Trophoblast cell (in vitro differentiated cells and primary cell): ENCODE measurements around the gene CYTH4.

ENCODE experiments used
- DNase-seq, 2 donors: peaks; one replicate each; pipeline ENCODE4 v3.0.0-alpha.2; 2016
- H2AFZ ChIP-seq: 2 replicates; pipeline ENCODE4 v1.6.1; 2013; ENCODE audit warnings: low read length, moderate library complexity, mild to moderate bottlenecking; ENCODE audit not compliant: insufficient read depth, poor library complexity
- H2AK5ac ChIP-seq: 2 replicates; pipeline ENCODE4 v1.6.1; 2013; ENCODE audit warnings: mild to moderate bottlenecking, low read length
- H2BK120ac ChIP-seq: 2 replicates; pipeline ENCODE4 v1.6.1; 2013; ENCODE audit warnings: low read length, mild to moderate bottlenecking, moderate library complexity; ENCODE audit not compliant: insufficient read depth, poor library complexity
- H2BK12ac ChIP-seq: 2 replicates; pipeline ENCODE4 v1.6.1; 2013; ENCODE audit warnings: mild to moderate bottlenecking, low read length, moderate library complexity
- H2BK5ac ChIP-seq: 2 replicates; pipeline ENCODE4 v1.6.1; 2013; ENCODE audit warnings: low read length, low read depth, moderate library complexity, mild to moderate bottlenecking; ENCODE audit not compliant: poor library complexity
- H3K14ac ChIP-seq: 2 replicates; pipeline ENCODE4 v1.6.1; 2013; ENCODE audit warnings: mild to moderate bottlenecking, low read length
- H3K18ac ChIP-seq: 2 replicates; pipeline ENCODE4 v1.6.1; 2013; ENCODE audit warnings: mild to moderate bottlenecking, low read length
- H3K23ac ChIP-seq: 2 replicates; pipeline ENCODE4 v1.6.1; 2013; ENCODE audit warnings: low read length
- H3K27ac ChIP-seq: 2 replicates; pipeline ENCODE4 v1.5.1; 2013; ENCODE audit warnings: low read depth, mild to moderate bottlenecking, inconsistent platforms, low read length, moderate library complexity
- H3K27me3 ChIP-seq: 2 replicates; pipeline ENCODE4 v1.6.1; 2013; ENCODE audit warnings: inconsistent platforms, mild to moderate bottlenecking, low read length, moderate library complexity; ENCODE audit not compliant: insufficient read depth
- H3K36me3 ChIP-seq, 2 experiments: 1 replicate in 1 of 2; 2 replicates in 1 of 2; pipeline ENCODE4 v1.6.1; 2013; ENCODE audit warnings: low read length in 2 of 2, mild to moderate bottlenecking in 2 of 2, moderate library complexity in 1 of 2; ENCODE audit not compliant: insufficient read depth in 2 of 2, control insufficient read depth in 1 of 2
- H3K4ac ChIP-seq: 2 replicates; pipeline ENCODE4 v1.6.1; 2013; ENCODE audit warnings: low read depth, mild to moderate bottlenecking, low read length, moderate library complexity
- H3K4me1 ChIP-seq, 2 experiments: 1 replicate in 1 of 2; 2 replicates in 1 of 2; pipeline ENCODE4 v1.6.1; 2013; ENCODE audit warnings: low read length in 2 of 2, mild to moderate bottlenecking in 2 of 2, moderate library complexity in 1 of 2; ENCODE audit not compliant: insufficient read depth in 2 of 2, control insufficient read depth in 1 of 2
- H3K4me2 ChIP-seq: 2 replicates; pipeline ENCODE4 v1.6.1; 2013; ENCODE audit warnings: inconsistent platforms, mild to moderate bottlenecking, low read length, moderate library complexity
- H3K4me3 ChIP-seq: 2 replicates; pipeline ENCODE4 v1.5.1; 2013; ENCODE audit warnings: mild to moderate bottlenecking, low read depth, low read length, inconsistent platforms
- H3K79me1 ChIP-seq: one replicate; pipeline ENCODE4 v1.6.1; 2013; ENCODE audit warnings: low read length
- H3K79me2 ChIP-seq: 2 replicates; pipeline ENCODE4 v1.6.1; 2013; ENCODE audit warnings: low read length, mild to moderate bottlenecking; ENCODE audit not compliant: control insufficient read depth, insufficient read depth, poor library complexity
- H3K9ac ChIP-seq: 2 replicates; pipeline ENCODE4 v1.6.1; 2013; ENCODE audit warnings: mild to moderate bottlenecking, low read length
- H3K9me3 ChIP-seq: 2 replicates; pipeline ENCODE4 v1.6.1; 2013; ENCODE audit warnings: low read depth, mild to moderate bottlenecking, control low read depth, inconsistent platforms, low read length; ENCODE audit not compliant: insufficient read depth
- H4K12ac ChIP-seq: 2 replicates; pipeline ENCODE4 v1.6.1; 2013; ENCODE audit warnings: low read depth, mild to moderate bottlenecking, low read length, moderate library complexity
- H4K8ac ChIP-seq: 2 replicates; pipeline ENCODE4 v1.6.1; 2013; ENCODE audit warnings: low read depth, mild to moderate bottlenecking, low read length, moderate library complexity
- H4K91ac ChIP-seq: one replicate; pipeline ENCODE4 v1.6.1; 2013; ENCODE audit warnings: low read depth, mild to moderate bottlenecking, low read length, moderate library complexity
- WGBS: extraction: QIAGEN DNeasy Blood & Tissue Kit; methylation state at CpG from one replicate; pipeline ENCODE4 v1.1.7; 2013; ENCODE audit warnings: missing lambda C conversion rate; ENCODE audit not compliant: insufficient read length, insufficient coverage; ENCODE audit errors: extremely low coverage; 5-methylcytosine and 5-hydroxymethylcytosine counted together

CYTH4 gene

GRCh38 chr22:37262346-37262745 is 20.0 kb upstream of the CYTH4 start:
- no peaks in the 10 kb centered on the region for H3K36me3 ChIP-seq
- no peak overlapping the region for H3K4ac ChIP-seq
- no peak overlapping the region for H3K14ac ChIP-seq
- H2BK12ac ChIP-seq = no peak overlapping the region
- no peak for DNase-seq
- H3K23ac ChIP-seq = no peak overlapping the region
- H2BK120ac ChIP-seq = no peak overlapping the region
- no peak overlapping the region for H3K4me3 ChIP-seq
- H3K18ac ChIP-seq = no peak overlapping the region
- no peak overlapping the region for H2BK5ac ChIP-seq
- no peaks in the 10 kb centered on the region for H3K4me1 ChIP-seq
- no peak overlapping the region for H2AK5ac ChIP-seq
- no peak overlapping the region for H3K27ac ChIP-seq
- H3K79me1 ChIP-seq = no peaks in the 10 kb centered on the region
- H3K79me2 ChIP-seq = no peaks in the 10 kb centered on the region
- no peak overlapping the region for H2AFZ ChIP-seq
- no peak overlapping the region for H4K12ac ChIP-seq
- H3K27me3 ChIP-seq = no peaks in the 10 kb centered on the region
- H3K9ac ChIP-seq = no peak overlapping the region
- no peak overlapping the region for H4K91ac ChIP-seq
- no peak overlapping the region for H4K8ac ChIP-seq
- H3K9me3 ChIP-seq = peaks cover 12% of the 10 kb centered on the region
- no peak overlapping the region for H3K4me2 ChIP-seq
- no CpG with 5 or more reads among the region's 5 CpGs for WGBS

- Histone ChIP-seq H3K27ac (no peak overlapping the region), H2BK120ac (no peak overlapping the region), H2BK12ac (no peak overlapping the region), H3K4ac (no peak overlapping the region), H3K4me2 (no peak overlapping the region), H4K12ac (no peak overlapping the region), H3K4me1 (no peaks in the 10 kb centered on the region), H2AK5ac (no peak overlapping the region), H3K18ac (no peak overlapping the region), H4K91ac (no peak overlapping the region), H2AFZ (no peak overlapping the region), H3K14ac (no peak overlapping the region), H3K36me3 (no peaks in the 10 kb centered on the region), H4K8ac (no peak overlapping the region), H3K27me3 (no peaks in the 10 kb centered on the region), H3K9me3 (peaks cover 12% of the 10 kb centered on the region), H3K9ac (no peak overlapping the region), H3K79me1 (no peaks in the 10 kb centered on the region), H3K4me3 (no peak overlapping the region), H3K79me2 (no peaks in the 10 kb centered on the region), H3K23ac (no peak overlapping the region), H2BK5ac (no peak overlapping the region)
- whole genome bisulfite sequencing = no CpG with 5 or more reads among the region's 10 CpGs
- DNase-seq = no peak
Measured at GRCh38 chr22:37263966-37264887, 18.1 kb upstream of the CYTH4 start.

DNA sequence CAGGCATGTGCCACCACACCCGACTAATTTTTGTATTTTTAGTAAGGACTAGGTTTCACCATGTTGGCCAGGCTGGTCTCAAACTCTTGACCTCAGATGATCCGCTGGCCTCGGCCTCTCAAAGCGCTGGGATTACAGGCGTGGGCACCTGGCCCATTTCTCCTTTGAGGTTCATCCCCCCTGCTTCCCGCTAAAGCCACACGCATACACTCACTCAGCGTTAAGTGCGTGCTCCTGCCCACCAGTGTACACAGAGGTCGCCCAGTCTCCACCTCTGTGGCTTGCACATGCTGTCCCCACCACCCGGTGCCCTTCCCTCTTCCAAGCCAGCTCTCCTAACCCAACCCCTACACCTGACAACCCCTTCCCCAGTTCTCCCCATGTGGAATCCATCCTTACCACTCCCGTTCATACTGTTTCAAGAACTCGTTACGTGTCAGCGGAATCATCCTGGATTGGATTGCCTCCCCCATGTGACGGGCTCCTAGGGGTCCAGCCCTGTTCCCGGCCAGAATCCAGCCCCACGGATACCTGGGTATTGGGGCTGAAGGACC is 15.7 kb upstream of the CYTH4 start:
- H3K9ac ChIP-seq = no peak overlapping the region
- H2AK5ac ChIP-seq = no peak overlapping the region
- H2BK12ac ChIP-seq = no peak overlapping the region
- no peak overlapping the region for H3K27ac ChIP-seq
- H4K12ac ChIP-seq = no peak overlapping the region
- DNase-seq = no peak
- H3K36me3 ChIP-seq = no peaks in the 10 kb centered on the region
- H3K4me2 ChIP-seq = no peak overlapping the region
- peaks cover 12% of the 10 kb centered on the region for H3K9me3 ChIP-seq
- H2BK120ac ChIP-seq = no peak overlapping the region
- H3K79me2 ChIP-seq = no peaks in the 10 kb centered on the region
- H4K91ac ChIP-seq = no peak overlapping the region
- no CpG with 5 or more reads among the region's 18 CpGs for WGBS
- no peak overlapping the region for H3K18ac ChIP-seq
- H3K4me1 ChIP-seq = no peaks in the 10 kb centered on the region
- no peak overlapping the region for H3K4ac ChIP-seq
- H3K79me1 ChIP-seq = no peaks in the 10 kb centered on the region
- no peak overlapping the region for H3K14ac ChIP-seq
- no peak overlapping the region for H2AFZ ChIP-seq
- no peak overlapping the region for H3K4me3 ChIP-seq
- no peak overlapping the region for H2BK5ac ChIP-seq
- no peak overlapping the region for H3K23ac ChIP-seq
- no peaks in the 10 kb centered on the region for H3K27me3 ChIP-seq
- no peak overlapping the region for H4K8ac ChIP-seq

GRCh38 chr22:37267135-37267587 is 15.1 kb upstream of the CYTH4 start:
- H4K8ac ChIP-seq = peak overlapping the region; percentile 36
- H3K9me3 ChIP-seq = peaks cover 12% of the 10 kb centered on the region
- H3K18ac ChIP-seq = no peak overlapping the region
- no peak overlapping the region for H3K23ac ChIP-seq
- H3K4me1 ChIP-seq = no peaks in the 10 kb centered on the region
- no peak overlapping the region for H3K4ac ChIP-seq
- H2BK5ac ChIP-seq = no peak overlapping the region
- peak in 1 of 2 donors; percentile 25 for DNase-seq
- no peaks in the 10 kb centered on the region for H3K79me1 ChIP-seq
- no peak overlapping the region for H3K27ac ChIP-seq
- no peak overlapping the region for H4K91ac ChIP-seq
- H3K27me3 ChIP-seq = no peaks in the 10 kb centered on the region
- H2AFZ ChIP-seq = no peak overlapping the region
- no peak overlapping the region for H2BK120ac ChIP-seq
- no peaks in the 10 kb centered on the region for H3K36me3 ChIP-seq
- H2BK12ac ChIP-seq = no peak overlapping the region
- H3K9ac ChIP-seq = no peak overlapping the region
- H3K14ac ChIP-seq = no peak overlapping the region
- WGBS = no CpG with 5 or more reads among the region's 22 CpGs
- H3K4me2 ChIP-seq = peak overlapping the region; percentile 69
- H4K12ac ChIP-seq = no peak overlapping the region
- no peak overlapping the region for H2AK5ac ChIP-seq
- no peak overlapping the region for H3K4me3 ChIP-seq
- H3K79me2 ChIP-seq = no peaks in the 10 kb centered on the region
